NCI-H446 treated with DMSO at 0.1 percent for 48 hours (cell line): ENCODE results near the gene DTX3.
"Not testable (repeated sequence)": the region's sequence is repeated elsewhere in the genome, so short reads cannot be mapped to it uniquely, and the experiment has no call there.

Source experiments
- DNase-seq: peaks from one replicate; lab custom pipeline; 2025; lab: John Stamatoyannopoulos, UW

Gene DTX3

GRCh38 chr12:57583008-57583831 is 21.4 kb upstream of the DTX3 start:
- DNase-seq = peak; percentile 47

GRCh38 chr12:57584050-57584449 is 20.6 kb upstream of the DTX3 start:
- no peak for DNase-seq

GRCh38 chr12:57584690-57585089 is 19.9 kb upstream of the DTX3 start:
- DNase-seq = no peak

- no peak for DNase-seq
Observed at GRCh38 chr12:57585156-57585555, 19.5 kb upstream of the DTX3 start.

GRCh38 chr12:57586128-57586527 is 18.5 kb upstream of the DTX3 start:
- no peak for DNase-seq

- no peak for DNase-seq
Observed at GRCh38 chr12:57586832-57587429, 17.7 kb upstream of the DTX3 start.

GRCh38 chr12:57588951-57589610 is 15.5 kb upstream of the DTX3 start:
- DNase-seq = not testable (repeated sequence)

GRCh38 chr12:57590479-57590863 is 14.2 kb upstream of the DTX3 start:
- DNase-seq = no peak

GRCh38 chr12:57590864-57591781 is 13.5 kb upstream of the DTX3 start, which contains the start of gene PIP4K2C:
TSS of gene PIP4K2C (plus strand) at chr12:57591192. CDS start at chr12:57591290, 98 bp downstream.
- DNase-seq = peak; percentile 2

GRCh38 chr12:57591782-57592325 is 12.8 kb upstream of the DTX3 start:
- no peak for DNase-seq

- DNase-seq = no peak
Observed at GRCh38 chr12:57592551-57593165, 12.0 kb upstream of the DTX3 start.

- DNase-seq = no peak
Observed at GRCh38 chr12:57593187-57593586, 11.4 kb upstream of the DTX3 start.

GRCh38 chr12:57600395-57600794 is 4.2 kb upstream of the DTX3 start:
- DNase-seq = no peak

- no peak for DNase-seq
Observed at GRCh38 chr12:57602544-57602943, 2.1 kb upstream of the DTX3 start.

GRCh38 chr12:57603324-57603723 is 1.3 kb upstream of the DTX3 start:
- no peak for DNase-seq

- no peak for DNase-seq
Observed at GRCh38 chr12:57603815-57604453, 690 bp upstream of the DTX3 start.

GRCh38 chr12:57604992-57605810 is 577 bp downstream of the DTX3 start:
- no peak for DNase-seq

GRCh38 chr12:57605811-57606311 is 1.2 kb downstream of the DTX3 start:
- DNase-seq = no peak

- no peak for DNase-seq
Observed at GRCh38 chr12:57606399-57606798, 1.8 kb downstream of the DTX3 start.

- DNase-seq = no peak
Observed at GRCh38 chr12:57606821-57607220, 2.2 kb downstream of the DTX3 start.
